SK-N-SH treated with all-trans-retinoic acid at 6 μM for 48 hours (cell line): ENCODE results near the gene ARHGDIA.

Experiments
- ATAC-seq: fragments of 200-7000 bp; cut with Tn5 transposase; 3 replicates; pipeline ENCODE4 v1.9.1; 2020; ENCODE audit warnings: mild to moderate bottlenecking, moderate library complexity
- ARNTL ChIP-seq: fragments of 450-650 bp; formaldehyde crosslinking; IDR thresholded peaks from 2 replicates; pipeline ENCODE4 v1.5.0; 2020; ENCODE audit warnings: low read depth, mild to moderate bottlenecking, moderate library complexity, borderline replicate concordance
- BACH2 ChIP-seq: fragments of 250-450 bp; sonication (Bioruptor Pico); IDR thresholded peaks from 2 replicates; pipeline ENCODE4 v1.9.0; 2021; ENCODE audit warnings: mild to moderate bottlenecking, borderline replicate concordance
- CSDC2 ChIP-seq: fragments of 250-450 bp; sonication (Bioruptor Pico); IDR thresholded peaks from 2 replicates; pipeline ENCODE4 v1.5.0; 2020; ENCODE audit warnings: mild to moderate bottlenecking, moderate library complexity
- GLIS3 ChIP-seq: fragments of 250-450 bp; sonication (Bioruptor Pico); IDR thresholded peaks from 2 replicates; pipeline ENCODE4 v1.5.0; 2020; ENCODE audit warnings: mild to moderate bottlenecking, moderate library complexity
- ISL1 ChIP-seq: fragments of 250-450 bp; sonication (Bioruptor Pico); IDR thresholded peaks from 2 replicates; pipeline ENCODE4 v2.1.2; 2022; ENCODE audit warnings: mild to moderate bottlenecking, moderate library complexity
- OSR1 ChIP-seq: fragments of 250-450 bp; sonication (Bioruptor Pico); IDR thresholded peaks from 2 replicates; pipeline ENCODE4 v1.8.0; 2022; ENCODE audit warnings: moderate library complexity, mild to moderate bottlenecking, inconsistent platforms
- PATZ1 ChIP-seq: fragments of 250-450 bp; sonication (Bioruptor Pico); IDR thresholded peaks from 2 replicates; pipeline ENCODE4 v1.8.0; 2020; ENCODE audit warnings: mild to moderate bottlenecking, moderate library complexity, borderline replicate concordance
- PPARA ChIP-seq: fragments of 250-450 bp; sonication (Bioruptor Pico); IDR thresholded peaks from 2 replicates; pipeline ENCODE4 v1.5.0; 2020; ENCODE audit warnings: mild to moderate bottlenecking, borderline replicate concordance
- RARB ChIP-seq: fragments of 250-450 bp; sonication (Bioruptor Pico); IDR thresholded peaks from 2 replicates; pipeline ENCODE4 v1.8.0; 2021; ENCODE audit warnings: mild to moderate bottlenecking, moderate library complexity
- SNAI2 ChIP-seq: fragments of 250-450 bp; sonication (Bioruptor Pico); IDR thresholded peaks from 2 replicates; pipeline ENCODE4 v1.5.0; 2020; ENCODE audit warnings: mild to moderate bottlenecking, moderate library complexity
- TCF4 ChIP-seq: fragments of 250-450 bp; sonication (Bioruptor Pico); IDR thresholded peaks from 2 replicates; pipeline ENCODE4 v1.8.0; 2021; ENCODE audit warnings: mild to moderate bottlenecking, moderate library complexity, borderline replicate concordance
- TOX ChIP-seq: fragments of 250-450 bp; sonication (Bioruptor Pico); IDR thresholded peaks from 2 replicates; pipeline ENCODE4 v1.8.0; 2021; ENCODE audit warnings: mild to moderate bottlenecking, moderate library complexity, borderline replicate concordance
- ZC3H10 ChIP-seq: fragments of 250-450 bp; sonication (Bioruptor Pico); IDR thresholded peaks from 2 replicates; pipeline ENCODE4 v1.5.1; 2021; ENCODE audit warnings: mild to moderate bottlenecking, moderate library complexity
- ZFP3 ChIP-seq: fragments of 250-450 bp; sonication (Bioruptor Pico); IDR thresholded peaks from 2 replicates; pipeline ENCODE4 v1.5.0; 2020; ENCODE audit warnings: mild to moderate bottlenecking, moderate library complexity
- ZFP30 ChIP-seq: fragments of 450-650 bp; formaldehyde crosslinking; IDR thresholded peaks from 2 replicates; pipeline ENCODE4 v1.5.0; 2022; ENCODE audit warnings: mild to moderate bottlenecking, moderate library complexity
- ZNF565 ChIP-seq: fragments of 450-650 bp; formaldehyde crosslinking; conservative IDR thresholded peaks from 2 replicates; pipeline ENCODE4 v1.5.0; 2020; ENCODE audit warnings: low read depth, mild to moderate bottlenecking, moderate library complexity
- TF ChIP-seq, protein P1 (sequence below): fragments of 250-450 bp; sonication (Bioruptor Pico); IDR thresholded peaks from 2 replicates; pipeline ENCODE4 v1.5.0; 2020; ENCODE audit warnings: mild to moderate bottlenecking, moderate library complexity
- TF ChIP-seq, protein P2 (sequence below): fragments of 250-450 bp; sonication (Bioruptor Pico); IDR thresholded peaks from 2 replicates; pipeline ENCODE4 v1.5.1; 2021; ENCODE audit warnings: mild to moderate bottlenecking, moderate library complexity
- TF ChIP-seq, protein P3 (sequence below): fragments of 250-450 bp; sonication (Bioruptor Pico); IDR thresholded peaks from 2 replicates; pipeline ENCODE4 v1.5.1; 2020; ENCODE audit warnings: low read depth, mild to moderate bottlenecking, moderate library complexity
- TF ChIP-seq, protein P4 (sequence below): fragments of 250-450 bp; sonication (Bioruptor Pico); IDR thresholded peaks from 2 replicates; pipeline ENCODE4 v1.8.0; 2021; ENCODE audit warnings: low read depth, mild to moderate bottlenecking, moderate library complexity, borderline replicate concordance

The ARHGDIA gene

GRCh38 chr17:81822996-81823819, 47.9 kb downstream of the ARHGDIA start:
- TF ChIP-seq ZFP30 (CRISPR knock-in tag) (no peak), ZC3H10 (CRISPR knock-in tag) (no peak), PPARA (no peak), TOX (CRISPR knock-in tag) (no peak), OSR1 (CRISPR knock-in tag) (no peak), ZNF565 (no peak), TCF4 (CRISPR knock-in tag) (no peak), ISL1 (CRISPR knock-in tag) (no peak), SNAI2 (CRISPR knock-in tag) (no peak), ARNTL (no peak), CSDC2 (CRISPR knock-in tag) (no peak), GLIS3 (no peak), RARB (no peak)
- TF ChIP-seq, protein P1, sequence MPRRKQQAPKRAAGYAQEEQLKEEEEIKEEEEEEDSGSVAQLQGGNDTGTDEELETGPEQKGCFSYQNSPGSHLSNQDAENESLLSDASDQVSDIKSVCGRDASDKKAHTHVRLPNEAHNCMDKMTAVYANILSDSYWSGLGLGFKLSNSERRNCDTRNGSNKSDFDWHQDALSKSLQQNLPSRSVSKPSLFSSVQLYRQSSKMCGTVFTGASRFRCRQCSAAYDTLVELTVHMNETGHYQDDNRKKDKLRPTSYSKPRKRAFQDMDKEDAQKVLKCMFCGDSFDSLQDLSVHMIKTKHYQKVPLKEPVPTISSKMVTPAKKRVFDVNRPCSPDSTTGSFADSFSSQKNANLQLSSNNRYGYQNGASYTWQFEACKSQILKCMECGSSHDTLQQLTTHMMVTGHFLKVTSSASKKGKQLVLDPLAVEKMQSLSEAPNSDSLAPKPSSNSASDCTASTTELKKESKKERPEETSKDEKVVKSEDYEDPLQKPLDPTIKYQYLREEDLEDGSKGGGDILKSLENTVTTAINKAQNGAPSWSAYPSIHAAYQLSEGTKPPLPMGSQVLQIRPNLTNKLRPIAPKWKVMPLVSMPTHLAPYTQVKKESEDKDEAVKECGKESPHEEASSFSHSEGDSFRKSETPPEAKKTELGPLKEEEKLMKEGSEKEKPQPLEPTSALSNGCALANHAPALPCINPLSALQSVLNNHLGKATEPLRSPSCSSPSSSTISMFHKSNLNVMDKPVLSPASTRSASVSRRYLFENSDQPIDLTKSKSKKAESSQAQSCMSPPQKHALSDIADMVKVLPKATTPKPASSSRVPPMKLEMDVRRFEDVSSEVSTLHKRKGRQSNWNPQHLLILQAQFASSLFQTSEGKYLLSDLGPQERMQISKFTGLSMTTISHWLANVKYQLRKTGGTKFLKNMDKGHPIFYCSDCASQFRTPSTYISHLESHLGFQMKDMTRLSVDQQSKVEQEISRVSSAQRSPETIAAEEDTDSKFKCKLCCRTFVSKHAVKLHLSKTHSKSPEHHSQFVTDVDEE (CRISPR knock-in tag): no peak
- TF ChIP-seq, protein P2, sequence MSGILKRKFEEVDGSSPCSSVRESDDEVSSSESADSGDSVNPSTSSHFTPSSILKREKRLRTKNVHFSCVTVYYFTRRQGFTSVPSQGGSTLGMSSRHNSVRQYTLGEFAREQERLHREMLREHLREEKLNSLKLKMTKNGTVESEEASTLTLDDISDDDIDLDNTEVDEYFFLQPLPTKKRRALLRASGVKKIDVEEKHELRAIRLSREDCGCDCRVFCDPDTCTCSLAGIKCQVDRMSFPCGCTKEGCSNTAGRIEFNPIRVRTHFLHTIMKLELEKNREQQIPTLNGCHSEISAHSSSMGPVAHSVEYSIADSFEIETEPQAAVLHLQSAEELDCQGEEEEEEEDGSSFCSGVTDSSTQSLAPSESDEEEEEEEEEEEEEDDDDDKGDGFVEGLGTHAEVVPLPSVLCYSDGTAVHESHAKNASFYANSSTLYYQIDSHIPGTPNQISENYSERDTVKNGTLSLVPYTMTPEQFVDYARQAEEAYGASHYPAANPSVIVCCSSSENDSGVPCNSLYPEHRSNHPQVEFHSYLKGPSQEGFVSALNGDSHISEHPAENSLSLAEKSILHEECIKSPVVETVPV (CRISPR knock-in tag): no peak
- no peak for ATAC-seq

DNA sequence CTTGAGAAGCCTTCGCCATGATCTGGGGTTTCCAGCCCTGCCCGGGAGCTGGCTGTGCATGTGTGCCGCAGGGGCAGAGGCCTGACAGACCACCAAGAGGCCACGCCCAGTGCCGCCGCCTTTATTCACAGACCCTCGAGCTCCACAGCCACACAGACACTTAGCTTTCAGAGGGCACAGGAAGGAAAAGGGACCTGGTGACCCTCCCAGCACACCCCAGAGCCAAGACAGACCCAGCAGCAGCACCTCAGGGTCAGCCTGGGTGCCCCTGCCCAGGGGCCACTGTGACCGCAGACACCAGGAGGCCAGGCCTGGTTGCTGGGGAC, 48.9 kb downstream of the ARHGDIA start:
- no peak for ATAC-seq

More for the DNA sequence above, 48.9 kb downstream of the ARHGDIA start:
- TF ChIP-seq, protein P3, sequence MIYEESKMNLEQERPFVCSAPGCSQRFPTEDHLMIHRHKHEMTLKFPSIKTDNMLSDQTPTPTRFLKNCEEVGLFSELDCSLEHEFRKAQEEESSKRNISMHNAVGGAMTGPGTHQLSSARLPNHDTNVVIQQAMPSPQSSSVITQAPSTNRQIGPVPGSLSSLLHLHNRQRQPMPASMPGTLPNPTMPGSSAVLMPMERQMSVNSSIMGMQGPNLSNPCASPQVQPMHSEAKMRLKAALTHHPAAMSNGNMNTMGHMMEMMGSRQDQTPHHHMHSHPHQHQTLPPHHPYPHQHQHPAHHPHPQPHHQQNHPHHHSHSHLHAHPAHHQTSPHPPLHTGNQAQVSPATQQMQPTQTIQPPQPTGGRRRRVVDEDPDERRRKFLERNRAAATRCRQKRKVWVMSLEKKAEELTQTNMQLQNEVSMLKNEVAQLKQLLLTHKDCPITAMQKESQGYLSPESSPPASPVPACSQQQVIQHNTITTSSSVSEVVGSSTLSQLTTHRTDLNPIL (CRISPR knock-in tag): no peak
- TF ChIP-seq ZC3H10 (CRISPR knock-in tag): no peak
- TF ChIP-seq, protein P2 (CRISPR knock-in tag): no peak
- TF ChIP-seq, protein P4, sequence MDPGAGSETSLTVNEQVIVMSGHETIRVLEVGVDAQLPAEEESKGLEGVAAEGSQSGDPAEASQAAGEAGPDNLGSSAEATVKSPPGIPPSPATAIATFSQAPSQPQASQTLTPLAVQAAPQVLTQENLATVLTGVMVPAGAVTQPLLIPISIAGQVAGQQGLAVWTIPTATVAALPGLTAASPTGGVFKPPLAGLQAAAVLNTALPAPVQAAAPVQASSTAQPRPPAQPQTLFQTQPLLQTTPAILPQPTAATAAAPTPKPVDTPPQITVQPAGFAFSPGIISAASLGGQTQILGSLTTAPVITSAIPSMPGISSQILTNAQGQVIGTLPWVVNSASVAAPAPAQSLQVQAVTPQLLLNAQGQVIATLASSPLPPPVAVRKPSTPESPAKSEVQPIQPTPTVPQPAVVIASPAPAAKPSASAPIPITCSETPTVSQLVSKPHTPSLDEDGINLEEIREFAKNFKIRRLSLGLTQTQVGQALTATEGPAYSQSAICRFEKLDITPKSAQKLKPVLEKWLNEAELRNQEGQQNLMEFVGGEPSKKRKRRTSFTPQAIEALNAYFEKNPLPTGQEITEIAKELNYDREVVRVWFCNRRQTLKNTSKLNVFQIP (CRISPR knock-in tag): no peak
- no peak for TF ChIP-seq BACH2 (CRISPR knock-in tag)
- TF ChIP-seq OSR1 (CRISPR knock-in tag): no peak
- no peak for TF ChIP-seq ZFP3 (CRISPR knock-in tag)
- no peak for TF ChIP-seq RARB
- TF ChIP-seq TOX (CRISPR knock-in tag): no peak
- no peak for TF ChIP-seq PATZ1 (CRISPR knock-in tag)
- TF ChIP-seq, protein P1 (CRISPR knock-in tag): no peak
- no peak for TF ChIP-seq SNAI2 (CRISPR knock-in tag)
- no peak for TF ChIP-seq ARNTL
- no peak for TF ChIP-seq GLIS3
- TF ChIP-seq TCF4 (CRISPR knock-in tag): no peak
- TF ChIP-seq, all 23 proteins: peak for 0
